HUES6 (cell line): Measurements from ENCODE around the gene TMED5.

Experiments
- H3K27ac ChIP-seq: 2 replicates; pipeline ENCODE4 v1.7.0; 2013; ENCODE audit warnings: low read depth, mild to moderate bottlenecking, low read length, inconsistent platforms
- H3K27me3 ChIP-seq: 2 replicates; pipeline ENCODE4 v1.6.1; 2013; ENCODE audit warnings: low read length; ENCODE audit not compliant: control insufficient read depth, insufficient read depth
- H3K36me3 ChIP-seq: 2 replicates; pipeline ENCODE4 v1.6.1; 2013; ENCODE audit warnings: low read length; ENCODE audit not compliant: control insufficient read depth, insufficient read depth
- H3K4me1 ChIP-seq: 2 replicates; pipeline ENCODE4 v1.6.1; 2013; ENCODE audit warnings: low read length; ENCODE audit not compliant: control insufficient read depth, insufficient read depth
- H3K4me3 ChIP-seq: 2 replicates; pipeline ENCODE4 v1.5.1; 2013; ENCODE audit warnings: low read depth, low read length
- H3K9ac ChIP-seq: one replicate; pipeline ENCODE4 v1.6.1; 2013; ENCODE audit warnings: mild to moderate bottlenecking, low read length
- H3K9me3 ChIP-seq: 2 replicates; pipeline ENCODE4 v1.6.1; 2013; ENCODE audit warnings: low read depth, low read length; ENCODE audit not compliant: control insufficient read depth, insufficient read depth

The TMED5 gene

GRCh38 chr1:93123201-93123783 lies 56.9 kb downstream of the TMED5 start:
- H3K9ac ChIP-seq: no peak overlapping the region
- H3K4me1 ChIP-seq: peaks cover 26% of the 10 kb centered on the region
- H3K27me3 ChIP-seq: no peaks in the 10 kb centered on the region
- no peaks in the 10 kb centered on the region for H3K9me3 ChIP-seq
- peaks cover 44% of the 10 kb centered on the region for H3K36me3 ChIP-seq
- H3K4me3 ChIP-seq: no peak overlapping the region
- H3K27ac ChIP-seq: no peak overlapping the region

DNA sequence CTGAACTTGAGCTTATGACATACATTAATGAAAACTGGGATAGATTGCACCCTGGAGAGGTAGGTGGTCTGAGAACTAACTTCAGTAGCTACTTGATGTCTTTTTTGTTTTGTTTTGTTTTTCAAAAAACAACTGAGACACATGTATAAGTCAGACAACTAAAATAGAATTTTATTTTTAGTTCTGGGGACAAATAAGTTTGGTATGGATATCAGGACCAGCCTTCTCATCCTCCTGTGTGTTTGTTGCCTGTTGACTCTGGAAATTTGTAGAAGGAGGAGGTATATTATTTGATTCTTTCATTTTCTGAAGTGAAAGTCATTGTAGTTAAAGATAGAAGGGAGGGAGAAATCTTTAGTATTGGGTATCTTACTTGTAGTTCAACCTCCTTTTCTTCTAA lies 59.6 kb downstream of the TMED5 start:
- Histone ChIP-seq H3K27ac (no peak overlapping the region), H3K36me3 (peaks cover 56% of the 10 kb centered on the region), H3K4me3 (no peak overlapping the region)

DNA sequence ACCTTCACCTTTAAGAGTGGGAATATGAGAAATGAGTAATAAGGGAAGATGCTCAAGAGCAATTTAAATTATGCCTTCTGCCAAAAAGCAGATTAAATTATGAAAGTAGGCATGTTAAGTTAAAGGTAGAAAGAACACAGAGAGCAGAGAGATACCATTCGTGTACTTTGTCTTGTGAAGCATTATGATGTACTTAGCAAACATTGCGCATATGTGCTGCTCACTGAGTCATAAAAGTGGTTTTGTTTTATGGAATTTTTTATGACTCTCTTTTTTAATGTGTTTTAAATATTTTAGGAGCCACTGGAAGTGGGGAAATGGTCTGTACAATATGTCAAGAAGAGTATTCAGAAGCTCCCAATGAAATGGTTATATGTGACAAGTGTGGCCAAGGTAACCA lies 65.8 kb downstream of the TMED5 start:
- Histone ChIP-seq H3K9ac (no peak overlapping the region), H3K9me3 (no peaks in the 10 kb centered on the region), H3K4me1 (peaks cover 20% of the 10 kb centered on the region), H3K36me3 (peaks cover 68% of the 10 kb centered on the region), H3K27me3 (no peaks in the 10 kb centered on the region), H3K4me3 (no peak overlapping the region), H3K27ac (no peak overlapping the region)

More for the DNA sequence above, 59.6 kb downstream of the TMED5 start:
- no peaks in the 10 kb centered on the region for H3K9me3 ChIP-seq
- no peaks in the 10 kb centered on the region for H3K27me3 ChIP-seq
- peaks cover 19% of the 10 kb centered on the region for H3K4me1 ChIP-seq
- H3K9ac ChIP-seq: no peak overlapping the region

DNA sequence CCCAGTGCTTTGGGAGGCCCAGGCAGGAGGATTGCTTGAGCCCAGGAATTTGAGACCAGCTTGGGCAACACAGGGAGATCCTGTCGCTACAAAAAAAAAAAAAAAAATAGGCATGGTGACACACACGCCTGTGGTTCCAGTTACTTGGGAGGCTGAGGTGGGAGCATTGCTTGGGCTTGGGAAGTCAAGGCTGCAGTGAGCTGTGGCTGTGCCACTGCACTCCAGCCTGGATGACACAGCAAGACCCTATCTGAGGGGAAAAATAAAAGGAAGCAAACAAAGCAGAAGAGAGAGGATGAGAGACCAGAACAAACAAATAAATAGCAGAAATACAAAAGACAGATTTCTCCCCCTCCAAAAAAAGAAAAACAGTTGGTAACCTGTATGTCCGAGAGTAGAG lies 67.1 kb downstream of the TMED5 start:
- H3K27me3 ChIP-seq: no peaks in the 10 kb centered on the region
- H3K27ac ChIP-seq: no peak overlapping the region
- H3K9me3 ChIP-seq: peaks cover 3% of the 10 kb centered on the region; the same call in 1 of the 2 replicates
- peaks cover 59% of the 10 kb centered on the region for H3K36me3 ChIP-seq
- H3K4me1 ChIP-seq: peaks cover 20% of the 10 kb centered on the region
- peak overlapping the region; percentile 6 for H3K9ac ChIP-seq
- no peak overlapping the region for H3K4me3 ChIP-seq

GRCh38 chr1:93111561-93111960 lies 68.7 kb downstream of the TMED5 start:
- Histone ChIP-seq H3K4me3 (no peak overlapping the region), H3K27ac (peak overlapping the region; percentile 58; the same call in 1 of the 2 replicates), H3K4me1 (peaks cover 20% of the 10 kb centered on the region), H3K36me3 (peaks cover 53% of the 10 kb centered on the region), H3K9me3 (peaks cover 3% of the 10 kb centered on the region; the same call in 1 of the 2 replicates), H3K9ac (no peak overlapping the region), H3K27me3 (no peaks in the 10 kb centered on the region)

DNA sequence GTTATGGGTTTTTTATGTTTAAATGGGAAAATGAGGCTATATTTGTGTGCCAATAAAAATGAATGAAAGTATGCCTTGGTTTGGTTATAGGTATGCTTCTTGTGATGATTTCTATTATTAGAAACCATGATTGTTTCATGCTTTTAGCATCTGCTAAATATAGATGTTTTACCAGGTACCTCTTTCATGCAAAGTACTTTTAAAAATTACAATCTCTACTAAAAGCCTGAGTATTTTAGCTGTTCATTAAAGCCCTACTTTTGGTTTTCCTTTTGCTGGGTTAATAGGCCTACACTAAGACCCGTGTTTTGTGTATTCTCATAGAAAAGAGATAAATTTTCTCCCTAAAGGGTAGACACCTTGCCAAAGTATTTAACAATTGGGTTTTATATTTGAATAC lies 69.1 kb downstream of the TMED5 start:
- no peak overlapping the region for H3K9ac ChIP-seq
- H3K4me1 ChIP-seq: peaks cover 20% of the 10 kb centered on the region
- H3K9me3 ChIP-seq: peaks cover 3% of the 10 kb centered on the region; the same call in 1 of the 2 replicates
- peaks cover 50% of the 10 kb centered on the region for H3K36me3 ChIP-seq
- H3K27me3 ChIP-seq: no peaks in the 10 kb centered on the region
- H3K27ac ChIP-seq: peak overlapping the region; percentile 58; the same call in 1 of the 2 replicates
- H3K4me3 ChIP-seq: no peak overlapping the region

GRCh38 chr1:93109578-93109977 lies 70.6 kb downstream of the TMED5 start:
- no peak overlapping the region for H3K27ac ChIP-seq
- peaks cover 3% of the 10 kb centered on the region; the same call in 1 of the 2 replicates for H3K9me3 ChIP-seq
- H3K4me3 ChIP-seq: no peak overlapping the region
- H3K27me3 ChIP-seq: no peaks in the 10 kb centered on the region
- peaks cover 20% of the 10 kb centered on the region for H3K4me1 ChIP-seq
- peaks cover 46% of the 10 kb centered on the region for H3K36me3 ChIP-seq
- H3K9ac ChIP-seq: no peak overlapping the region

GRCh38 chr1:93108335-93108734 lies 71.9 kb downstream of the TMED5 start:
- H3K4me3 ChIP-seq: no peak overlapping the region
- H3K9me3 ChIP-seq: peaks cover 3% of the 10 kb centered on the region; the same call in 1 of the 2 replicates
- H3K27me3 ChIP-seq: no peaks in the 10 kb centered on the region
- H3K27ac ChIP-seq: no peak overlapping the region
- H3K9ac ChIP-seq: no peak overlapping the region
- peaks cover 20% of the 10 kb centered on the region for H3K4me1 ChIP-seq
- peaks cover 49% of the 10 kb centered on the region for H3K36me3 ChIP-seq

DNA sequence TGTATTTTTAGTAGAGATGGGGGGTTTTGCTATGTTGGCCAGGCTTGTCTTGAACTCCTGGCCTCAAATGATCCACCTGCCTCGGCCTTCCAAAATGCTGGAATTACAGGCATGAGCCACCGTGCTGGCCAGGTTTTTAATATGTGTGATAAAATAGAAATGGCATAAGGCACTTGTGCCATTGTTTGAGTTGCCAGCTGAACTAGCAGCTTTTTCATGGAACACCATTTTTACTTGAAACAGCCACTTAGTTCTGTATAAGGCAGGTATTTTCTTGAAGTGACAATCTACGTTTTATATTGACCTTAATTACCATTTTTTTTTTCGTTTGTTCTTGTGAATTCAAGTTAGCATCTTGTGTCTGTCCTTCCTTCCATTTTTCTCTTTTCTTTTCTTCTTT lies 72.8 kb downstream of the TMED5 start:
- Histone ChIP-seq H3K27me3 (no peaks in the 10 kb centered on the region), H3K9me3 (peaks cover 3% of the 10 kb centered on the region; the same call in 1 of the 2 replicates), H3K27ac (no peak overlapping the region), H3K36me3 (peaks cover 49% of the 10 kb centered on the region), H3K4me1 (peaks cover 20% of the 10 kb centered on the region), H3K9ac (no peak overlapping the region), H3K4me3 (no peak overlapping the region)

GRCh38 chr1:93106226-93106625 lies 74.0 kb downstream of the TMED5 start:
- Histone ChIP-seq H3K27me3 (no peaks in the 10 kb centered on the region), H3K4me1 (peaks cover 11% of the 10 kb centered on the region), H3K4me3 (no peak overlapping the region), H3K9me3 (peaks cover 3% of the 10 kb centered on the region; the same call in 1 of the 2 replicates), H3K36me3 (peaks cover 54% of the 10 kb centered on the region), H3K9ac (no peak overlapping the region), H3K27ac (no peak overlapping the region)

- no peak overlapping the region for H3K9ac ChIP-seq
- no peak overlapping the region for H3K27ac ChIP-seq
- H3K27me3 ChIP-seq: no peaks in the 10 kb centered on the region
- peaks cover 15% of the 10 kb centered on the region; the same call in 1 of the 2 replicates for H3K4me1 ChIP-seq
- H3K9me3 ChIP-seq: no peaks in the 10 kb centered on the region
- H3K4me3 ChIP-seq: no peak overlapping the region
- peaks cover 34% of the 10 kb centered on the region for H3K36me3 ChIP-seq
These were observed 78.1 kb downstream of the TMED5 start for GRCh38 chr1:93102142-93102541.
